Left forelimb (tissue), 1 donor: ENCODE results near the gene GPR156.
"Not testable (repeated sequence)": the region's sequence is repeated elsewhere in the genome, so short reads cannot be mapped to it uniquely, and the experiment has no call there.

ENCODE experiments used
- DNase-seq: peaks from one replicate; pipeline ENCODE4 v3.0.0-alpha.2; 2018; ENCODE audit warnings: low spot score

The GPR156 gene

DNA sequence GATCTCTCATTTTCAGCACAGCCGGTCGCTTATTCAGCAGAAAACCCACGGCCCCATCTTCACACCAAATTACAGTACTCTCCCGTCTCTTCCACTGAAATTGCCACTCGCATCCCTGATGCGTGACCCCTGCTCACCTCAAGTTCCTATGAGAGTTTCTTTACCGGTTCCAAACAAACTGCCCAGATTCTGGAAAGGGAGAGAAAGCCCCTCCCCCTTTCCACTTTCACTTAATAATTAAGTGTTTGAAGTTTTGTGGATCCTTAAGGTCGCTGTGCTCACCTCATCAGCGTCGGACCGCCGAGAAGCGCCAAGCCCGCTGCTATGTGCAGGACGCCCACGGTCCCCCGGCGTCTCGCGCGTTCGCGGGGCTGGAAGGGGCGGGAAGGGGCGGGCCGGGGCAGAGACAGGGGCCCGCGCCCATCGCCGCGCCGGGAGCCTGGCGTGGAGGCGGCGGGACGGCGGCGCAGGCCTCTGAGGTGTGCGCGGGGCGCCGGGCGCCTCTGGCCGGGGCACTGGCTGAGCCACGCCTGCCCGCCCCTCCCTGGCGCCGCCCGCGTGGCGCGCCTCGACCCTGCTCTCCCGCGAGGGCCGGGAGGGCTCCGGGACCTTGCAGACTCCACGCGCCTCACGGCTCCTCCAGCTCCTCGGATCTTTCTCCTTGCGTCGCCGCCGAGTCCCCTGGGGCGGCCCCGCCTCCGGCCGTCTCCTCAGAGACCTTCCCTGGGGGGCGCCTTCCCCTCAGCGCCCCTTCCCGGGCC is at the start of gene GPR156:
TSS of gene GPR156 (minus strand) at position 476 of the 761 bp plus-strand sequence. CDS start 41,124 bp downstream, outside the sequence.
- DNase-seq: no peak

DNA sequence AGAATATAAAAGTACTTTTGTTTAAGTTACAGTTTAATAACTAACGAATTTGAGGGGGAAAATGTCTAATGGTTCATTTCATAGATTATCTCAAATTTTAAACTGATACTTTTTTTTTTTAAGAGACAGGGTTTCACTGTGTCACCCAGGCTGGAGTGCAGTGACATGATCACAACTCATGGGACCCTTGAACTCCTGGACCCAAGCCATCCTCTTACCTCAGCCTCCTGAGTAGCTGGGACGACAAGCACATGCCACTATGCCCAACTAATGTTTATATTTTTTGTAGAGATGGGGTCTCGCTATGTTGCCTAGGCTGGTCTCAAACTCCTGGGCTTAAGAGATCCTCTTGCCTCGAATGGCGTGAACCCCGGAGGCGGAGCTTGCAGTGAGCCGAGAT is 47.6 kb upstream of the GPR156 start:
- DNase-seq: no peak

- no peak for DNase-seq
Measured at GRCh38 chr3:120331076-120331475, 46.1 kb upstream of the GPR156 start.

GRCh38 chr3:120326784-120327183 is 41.8 kb upstream of the GPR156 start:
- DNase-seq: no peak

- no peak for DNase-seq
Measured at GRCh38 chr3:120324190-120324589, 39.2 kb upstream of the GPR156 start.

GRCh38 chr3:120323761-120324160 is 38.7 kb upstream of the GPR156 start:
- DNase-seq: not testable (repeated sequence)

DNA sequence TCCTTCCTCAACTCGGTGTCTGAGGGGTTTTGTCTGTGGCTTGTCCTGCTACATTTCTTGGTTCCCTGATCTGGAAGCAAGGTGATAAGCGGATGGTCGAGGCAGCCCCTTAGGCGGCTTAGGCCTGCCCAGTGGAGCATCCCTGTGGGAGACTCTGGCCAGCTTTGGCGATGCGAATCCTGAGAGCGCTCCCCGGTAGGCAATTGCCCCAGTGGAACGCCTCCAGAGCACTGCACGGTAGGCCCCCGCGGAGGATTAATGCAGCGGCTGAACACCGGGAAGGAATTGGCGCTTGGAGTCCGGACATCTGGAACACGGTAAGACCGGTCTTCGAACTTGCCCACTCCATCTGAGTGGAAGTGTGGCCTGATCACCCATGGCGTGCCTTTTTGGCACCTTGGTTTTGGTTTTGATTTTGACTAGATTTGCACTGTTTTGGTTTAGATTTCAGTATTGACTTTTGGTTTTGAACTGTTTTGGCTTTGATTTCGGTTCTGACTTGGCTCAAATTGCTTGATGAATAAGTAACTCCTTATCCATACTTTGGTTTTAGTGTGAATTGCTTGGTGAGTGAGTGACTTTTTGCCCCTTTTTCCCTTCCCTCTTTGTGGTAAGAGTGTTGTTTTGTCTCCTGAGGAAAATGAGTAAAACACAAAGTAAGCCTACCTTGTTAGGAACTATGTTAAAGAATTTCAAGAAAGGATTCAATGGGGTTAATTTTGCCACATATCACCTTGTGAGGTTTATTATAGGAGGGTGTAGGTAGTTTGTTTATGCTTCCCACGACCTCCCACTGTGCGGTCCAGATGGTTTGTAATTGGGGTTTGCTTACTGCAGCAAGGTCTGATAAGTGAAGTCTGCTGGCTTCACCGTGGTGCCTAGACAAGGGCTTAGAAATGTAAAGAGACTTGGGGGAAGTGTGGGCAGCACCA is 27.1 kb upstream of the GPR156 start:
- DNase-seq: no peak

DNA sequence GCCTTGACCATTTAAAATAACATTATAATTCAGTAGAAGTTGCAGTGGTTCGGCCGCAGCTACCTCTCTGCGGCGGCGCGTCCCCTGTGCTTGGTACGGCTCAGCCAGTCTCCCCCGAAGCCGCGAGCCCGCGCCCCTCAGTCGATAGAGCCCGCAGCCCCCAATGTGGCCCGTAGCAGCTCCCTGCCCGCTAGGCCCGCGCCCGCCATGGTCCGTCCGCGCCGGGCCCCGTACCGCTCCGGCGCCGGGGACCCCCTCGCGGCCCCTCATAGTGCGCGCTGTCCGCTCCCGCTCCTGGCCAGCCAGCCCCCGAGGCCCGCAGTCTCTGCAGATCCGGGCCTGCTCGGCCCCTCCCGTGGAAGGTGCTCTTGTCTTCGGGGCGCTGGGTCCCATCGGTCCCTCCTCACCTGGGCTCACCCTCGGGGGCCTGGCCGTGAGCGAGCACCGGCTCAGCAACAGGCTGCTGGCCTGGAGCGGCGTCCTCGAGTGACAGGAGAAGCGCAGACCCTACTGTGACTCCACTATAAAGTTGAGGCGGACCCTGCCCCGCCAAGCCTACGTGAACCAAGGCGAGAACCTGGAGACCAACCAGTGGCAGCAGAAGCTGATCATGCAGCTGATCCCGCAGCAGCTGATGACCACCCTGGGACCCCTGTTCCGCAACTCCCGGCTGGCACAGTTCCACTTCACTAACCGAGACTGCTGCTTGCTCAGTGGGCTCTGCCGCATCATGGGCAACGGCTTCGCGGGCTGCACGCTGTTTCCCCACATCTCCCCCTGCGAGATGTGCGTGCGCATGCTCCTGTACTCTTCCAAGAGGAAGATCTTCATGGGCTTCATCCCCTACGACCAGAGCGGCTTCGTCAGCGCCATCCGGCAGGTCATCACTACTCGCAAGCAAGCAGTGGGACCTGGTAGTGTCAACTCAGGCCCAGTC is 21.8 kb upstream of the GPR156 start:
- no peak for DNase-seq

DNA sequence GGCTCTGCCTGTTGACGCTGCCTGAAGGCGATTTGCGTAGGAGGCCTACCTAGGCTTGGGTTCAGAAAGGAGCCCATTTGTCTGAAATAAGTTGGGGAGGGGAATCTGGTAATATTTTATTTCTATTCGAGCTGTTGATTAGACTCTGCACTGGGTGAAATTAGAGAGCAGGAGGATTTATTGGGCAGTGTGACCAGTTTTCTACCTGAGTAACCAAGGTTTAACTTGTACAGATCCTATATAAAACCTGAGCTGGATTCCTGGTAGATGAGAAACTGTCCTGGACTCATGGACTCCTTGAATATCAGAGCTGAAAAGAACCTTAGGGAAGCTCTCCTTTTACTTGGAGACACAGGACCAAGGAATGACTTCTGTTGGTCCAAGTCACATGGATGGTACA is 19.6 kb upstream of the GPR156 start:
- DNase-seq: no peak

DNA sequence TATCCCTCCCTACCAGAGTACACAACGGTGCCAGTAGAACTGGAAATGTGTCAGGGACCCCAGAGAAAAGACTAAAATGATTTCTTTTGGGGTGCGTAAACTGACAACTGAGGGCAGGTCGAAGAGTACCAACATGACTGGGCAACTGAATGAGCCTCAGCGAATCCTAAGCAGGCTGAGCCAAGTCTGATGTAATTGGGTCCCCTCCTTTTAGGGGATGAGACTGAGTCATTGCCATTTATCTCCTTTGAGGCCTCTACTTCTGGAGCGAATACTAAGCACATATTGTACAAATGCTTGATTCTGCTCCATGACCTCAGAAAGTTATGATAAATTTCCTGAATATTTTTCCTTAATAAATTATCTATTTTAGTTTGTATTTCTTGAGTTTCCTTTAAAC is 17.3 kb upstream of the GPR156 start:
- DNase-seq: no peak

GRCh38 chr3:120300971-120301370 is 15.9 kb upstream of the GPR156 start:
- DNase-seq: no peak

GRCh38 chr3:120299403-120299802 is 14.4 kb upstream of the GPR156 start:
- no peak for DNase-seq

GRCh38 chr3:120298996-120299395 is 14.0 kb upstream of the GPR156 start:
- DNase-seq: no peak

DNA sequence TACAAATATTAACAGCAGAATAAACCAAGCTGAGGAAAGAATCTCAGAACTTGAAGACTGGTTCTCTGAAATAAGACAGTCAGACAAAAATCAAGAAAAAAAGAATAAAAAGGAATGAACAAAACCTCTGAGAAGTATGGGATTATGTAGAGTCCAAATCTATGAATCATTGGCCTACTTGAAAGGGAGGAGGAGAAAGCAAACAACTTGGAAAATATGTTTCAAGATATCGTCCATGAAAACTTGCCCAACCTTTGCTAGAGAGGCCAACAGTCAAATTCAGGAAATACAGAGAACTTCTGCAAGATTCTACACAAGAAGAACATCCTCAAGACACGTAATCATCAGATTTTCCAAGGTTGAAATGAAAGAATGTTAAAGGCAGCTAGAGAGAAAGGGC is 6.5 kb upstream of the GPR156 start:
- DNase-seq: not testable (repeated sequence)

DNA sequence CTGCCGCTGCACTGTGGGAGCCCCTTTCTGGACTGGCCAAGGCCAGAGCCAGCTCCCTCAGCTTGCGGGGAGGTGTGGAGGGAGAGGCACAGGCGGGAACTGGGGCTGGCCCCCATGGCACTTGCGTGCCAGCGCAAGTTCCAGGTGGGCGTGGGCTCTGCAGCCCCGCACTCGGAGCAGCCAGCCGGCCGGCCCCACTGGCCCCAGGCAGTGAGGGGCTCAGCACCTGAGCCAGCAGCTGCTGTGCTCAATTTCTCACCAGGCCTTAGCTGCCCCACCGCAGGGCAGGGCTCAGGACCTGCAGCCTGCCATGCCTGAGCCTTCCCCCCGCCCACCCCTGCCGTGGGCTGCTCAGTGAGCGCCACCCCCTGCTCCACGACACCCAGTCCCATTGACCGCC is 4.6 kb upstream of the GPR156 start:
- no peak for DNase-seq

DNA sequence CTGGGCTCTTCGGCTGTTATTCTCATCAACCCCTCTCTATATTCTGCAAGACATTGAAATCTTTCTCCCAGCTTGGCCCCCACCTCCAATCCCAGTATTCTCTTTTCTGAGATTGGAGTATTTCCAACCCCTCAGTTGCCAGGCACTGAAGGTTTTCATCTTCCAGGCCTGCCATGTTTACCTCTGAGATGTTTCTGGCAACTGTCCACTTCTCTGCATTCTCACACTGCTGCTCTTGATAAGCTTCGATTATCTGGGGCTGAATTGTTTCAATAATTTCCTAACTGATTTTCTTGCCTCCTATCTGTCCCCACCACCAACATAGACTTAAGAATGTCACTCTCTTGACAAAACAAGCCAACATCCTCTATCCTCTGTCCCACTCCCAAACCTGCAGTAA is 1.4 kb upstream of the GPR156 start:
- no peak for DNase-seq

DNA sequence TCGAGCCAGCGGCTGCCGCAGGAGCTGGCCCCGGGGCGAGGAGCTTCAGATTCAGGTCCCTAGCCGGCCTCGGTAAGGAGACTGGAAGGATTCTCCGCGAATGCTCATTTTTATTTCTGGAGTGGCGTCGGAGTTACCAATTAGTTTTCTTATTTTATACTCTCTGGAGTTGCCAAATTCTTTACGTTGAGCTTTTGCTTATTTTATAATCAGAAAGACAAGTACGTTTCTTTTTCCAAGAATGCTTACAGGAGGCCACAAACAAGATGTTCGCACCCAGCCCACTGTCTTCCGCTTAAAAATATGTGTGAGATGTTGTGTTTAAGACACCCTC is 453 bp upstream of the GPR156 start:
- no peak for DNase-seq

- no peak for DNase-seq
Measured at GRCh38 chr3:120281261-120281660, 3.8 kb downstream of the GPR156 start.

DNA sequence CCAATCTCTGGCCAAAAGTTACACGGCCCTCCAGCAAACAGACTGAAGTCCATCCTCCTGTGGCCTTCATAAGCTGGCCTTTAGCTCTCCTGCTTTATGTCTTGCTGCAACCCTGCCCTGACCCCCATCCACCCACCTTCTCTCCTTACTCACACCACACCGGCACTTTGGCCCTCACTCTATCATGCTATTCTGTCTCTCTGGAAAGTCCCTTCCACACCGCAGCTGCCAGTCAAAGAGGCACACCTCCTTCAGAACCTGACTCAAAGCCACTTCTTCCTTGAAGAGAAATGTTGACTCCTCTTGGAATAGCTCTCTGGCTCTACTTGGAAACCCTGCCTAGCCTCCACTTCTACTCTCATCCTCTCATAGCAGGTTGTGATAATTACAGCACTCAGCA is 4.5 kb downstream of the GPR156 start:
- DNase-seq: no peak

- no peak for DNase-seq
Measured at GRCh38 chr3:120280026-120280425, 5.0 kb downstream of the GPR156 start.

- DNase-seq: no peak
Measured at GRCh38 chr3:120276767-120277166, 8.3 kb downstream of the GPR156 start.

DNA sequence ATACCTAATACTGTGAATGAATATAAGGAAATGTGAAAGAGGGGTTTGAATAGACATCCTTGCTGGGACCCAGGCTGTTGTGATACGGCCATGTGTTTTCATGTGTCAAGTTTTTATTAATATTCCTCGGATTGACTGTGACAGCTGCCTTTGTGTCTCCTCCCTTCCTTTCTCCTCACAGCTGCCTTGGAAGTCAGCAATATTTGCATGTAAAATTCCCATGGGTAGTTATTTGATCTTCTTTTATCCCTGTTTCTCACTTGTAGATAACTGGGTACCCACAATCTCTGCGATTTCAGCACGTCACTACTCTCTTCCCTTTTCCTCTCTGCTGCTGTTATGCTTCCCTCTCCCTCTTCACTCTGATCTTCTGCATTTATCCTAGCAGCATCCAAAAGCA is 9.4 kb downstream of the GPR156 start:
- DNase-seq: no peak
